B cell (primary cell): ENCODE measurements around the gene RETREG2. TPM values are rescaled to one million over a fixed set of nuclear protein-coding genes. Genes with fewer than 3 reads are reported as not detected.

ENCODE experiments used
- ATAC-seq: fragments of 200-7000 bp; cut with Tn5 transposase; one replicate; pipeline ENCODE4 v1.10.0; 2021; ENCODE audit warnings: low read depth, mild to moderate bottlenecking, moderate number of reproducible peaks, moderate library complexity
- CTCF ChIA-PET: fragments of 350-600 bp; sonication (Branson Sonifier 250); formaldehyde crosslinking; loops from one replicate; lab custom pipeline; 2021; ENCODE audit warnings: antibody characterized with exemption, inconsistent platforms; lab: Charles Lee
- POLR2A ChIA-PET: fragments of 350-600 bp; sonication (Branson Sonifier 250); formaldehyde crosslinking; loops from one replicate; lab custom pipeline; 2021; ENCODE audit warnings: antibody characterized with exemption; lab: Charles Lee
- DNase-seq: peaks from one replicate; pipeline ENCODE4 v3.0.0; 2013
- H2AFZ ChIP-seq: 2 replicates; pipeline ENCODE4 v1.6.1; 2012; ENCODE audit warnings: mild to moderate bottlenecking, low read depth, low read length; ENCODE audit not compliant: insufficient read depth, poor library complexity, severe bottlenecking
- H3K27ac ChIP-seq, 2 donors: 1 replicate in 1 of 2; 2 replicates in 1 of 2; pipeline ENCODE4 v1.5.1; 2012 to 2013; ENCODE audit warnings: low read length in 2 of 2, mild to moderate bottlenecking in 2 of 2, moderate library complexity in 1 of 2
- H3K27me3 ChIP-seq, 4 experiments: fragments of 200-600 bp in 1 of 4; sonication (generic) in 1 of 4; replicated peaks in 1 of 4; 1 replicate in 2 of 4; 2 replicates in 2 of 4; pipeline versions ENCODE4 v1.6.1 to v1.7.0; 2013 to 2016; ENCODE audit warnings: low read length in 3 of 4, mild to moderate bottlenecking in 2 of 4, mixed read lengths in 1 of 4, moderate library complexity in 1 of 4; ENCODE audit not compliant: insufficient read depth in 4 of 4, control insufficient read depth in 3 of 4; ENCODE audit errors: control extremely low read depth in 1 of 4
- H3K36me3 ChIP-seq, 2 experiments: replicated peaks in 1 of 2; 1 replicate in 1 of 2; 2 replicates in 1 of 2; pipeline versions ENCODE4 v1.6.1 to v1.7.1; 2013; ENCODE audit warnings: low read length in 1 of 2; ENCODE audit not compliant: insufficient read depth in 2 of 2, control insufficient read depth in 1 of 2; ENCODE audit errors: control extremely low read depth in 1 of 2, extremely low read depth in 1 of 2
- H3K4me1 ChIP-seq, 2 donors: fragments of 200-600 bp in 1 of 2; sonication (generic) in 1 of 2; 1 replicate in 1 of 2; 2 replicates in 1 of 2; pipeline versions ENCODE4 v1.5.1 to v1.6.1; 2013 to 2017; ENCODE audit warnings: low read length in 2 of 2; ENCODE audit not compliant: control insufficient read depth in 2 of 2, insufficient read depth in 2 of 2
- H3K4me2 ChIP-seq: replicated peaks from 2 replicates; pipeline ENCODE3; 2012; ENCODE audit warnings: mild to moderate bottlenecking, low read depth, low read length; ENCODE audit not compliant: poor library complexity, severe bottlenecking
- H3K4me3 ChIP-seq, 5 experiments: fragments of 200-600 bp in 1 of 5; sonication (generic) in 1 of 5; 1 replicate in 3 of 5; 2 replicates in 2 of 5; pipeline versions ENCODE4 v1.5.1 to v1.7.0; 2011 to 2016; ENCODE audit warnings: low read length in 4 of 5, mild to moderate bottlenecking in 4 of 5, low read depth in 2 of 5, control low read depth in 1 of 5, moderate library complexity in 1 of 5; ENCODE audit not compliant: insufficient read depth in 1 of 5; ENCODE audit errors: control extremely low read depth in 1 of 5, extremely low read depth in 1 of 5
- H3K79me2 ChIP-seq: fragments of 200-600 bp; sonication (generic); one replicate; pipeline ENCODE4 v1.6.0; 2016; ENCODE audit warnings: low read length; ENCODE audit not compliant: control insufficient read depth, insufficient read depth
- H3K9ac ChIP-seq: fragments of 200-600 bp; sonication (generic); 2 replicates; pipeline ENCODE4 v1.6.1; 2017; ENCODE audit warnings: mild to moderate bottlenecking, low read length, moderate library complexity
- H3K9me3 ChIP-seq, 3 donors: one replicate each; pipeline versions ENCODE4 v1.6.1 to v1.7.1; 2013; ENCODE audit warnings: low read length in 2 of 3; ENCODE audit not compliant: control insufficient read depth in 2 of 3, insufficient read depth in 1 of 3; ENCODE audit errors: control extremely low read depth in 1 of 3
- H4K20me1 ChIP-seq: 2 replicates; pipeline ENCODE4 v1.6.0; 2012; ENCODE audit warnings: mild to moderate bottlenecking, low read length; ENCODE audit not compliant: insufficient read depth, control insufficient read depth, poor library complexity, severe bottlenecking
- H3K27ac Mint-ChIP-seq: one replicate; pipeline ENCODE4 v1.8.0; 2021; ENCODE audit warnings: mixed read lengths
- H3K27me3 Mint-ChIP-seq: one replicate; pipeline ENCODE4 v1.8.0; 2021; ENCODE audit warnings: mixed read lengths
- H3K4me1 Mint-ChIP-seq: one replicate; pipeline ENCODE4 v1.8.0; 2021; ENCODE audit warnings: mixed read lengths
- H3K4me3 Mint-ChIP-seq: one replicate; pipeline ENCODE4 v1.8.0; 2021; ENCODE audit warnings: mixed read lengths
- H3K9me3 Mint-ChIP-seq: one replicate; pipeline ENCODE4 v1.8.0; 2022; ENCODE audit warnings: mixed read lengths; ENCODE audit not compliant: insufficient read depth
- CTCF ChIP-seq: fragments of 200-600 bp; IDR thresholded peaks from one replicate; pipeline ENCODE4 v1.8.0; 2022; ENCODE audit warnings: antibody characterized with exemption, mild to moderate bottlenecking
- EZH2 ChIP-seq: IDR thresholded peaks from 2 replicates; pipeline ENCODE4 v1.6.1; 2012; ENCODE audit warnings: borderline replicate concordance, low read depth, mild to moderate bottlenecking, moderate library complexity, low read length; ENCODE audit not compliant: insufficient read depth, poor library complexity, severe bottlenecking
- WGBS: methylation state at CpG from one replicate; pipeline ENCODE4 v1.1.5; 2013; ENCODE audit warnings: missing lambda C conversion rate; ENCODE audit not compliant: insufficient coverage; 5-methylcytosine and 5-hydroxymethylcytosine counted together
- intact Hi-C: fragments of 100-400 bp; cut with micrococcal nuclease; formaldehyde crosslinking; loops from one replicate; pipeline ENCODE4 v1.10.0; 2022
- polyA plus RNA-seq: library from polyadenylated mRNA; depleted of rRNA; stranded (reverse); fragments of >200 nt; gene quantifications from 2 replicates; pipeline ENCODE4 v1.2.3, GENCODE V29; 2012
- total RNA-seq, 2 donors: library from RNA; stranded (reverse); fragments of 120-200 nt in 1 of 2; gene quantifications; 1 replicate in 1 of 2; 2 replicates in 1 of 2; pipeline versions ENCODE4 v1.2.3 to v1.2.4, GENCODE V29; 2013 to 2022

The RETREG2 gene
- total and polyA plus RNA-seq, 2 donors (not counting 1 experiment from before 2014, with no cell fraction given) = 46.7 to 102 TPM

GRCh38 chr2:219223831-219224610, 45.9 kb downstream of the RETREG2 start:
- intact Hi-C loops = no loop called here
- H3K9me3 ChIP-seq = no peaks in the 10 kb centered on the region
- no peak overlapping the region for H3K27ac Mint-ChIP-seq
- H3K27me3 ChIP-seq = no peaks in the 10 kb centered on the region
- no peaks in the 10 kb centered on the region for H3K9me3 Mint-ChIP-seq
- H3K4me3 Mint-ChIP-seq = no peak overlapping the region
- no peak overlapping the region for H3K27ac ChIP-seq
- ChIA-PET POLR2A (no interaction called here), CTCF (interaction anchor here (0.7 to 1.9 kb wide), 2 partner anchors 70 to 71 kb away, joined by 3 to 6 read pairs; no protein-coding TSS in a partner anchor)
- peaks cover 26% of the 10 kb centered on the region for H3K4me1 Mint-ChIP-seq
- WGBS = 97% methylated on average over 27 of the region's 31 CpGs
- peaks cover 84% of the 10 kb centered on the region for H4K20me1 ChIP-seq
- H3K79me2 ChIP-seq = peaks cover 32% of the 10 kb centered on the region
- H3K4me3 ChIP-seq = no peak overlapping the region
- H3K36me3 ChIP-seq = peaks cover 11 to 63% of the 10 kb centered on the region in 2 experiments
- DNase-seq = no peak
- H3K4me2 ChIP-seq = no peak overlapping the region
- H3K4me1 ChIP-seq = peaks cover 17 to 22% of the 10 kb centered on the region in 2 donors
- TF ChIP-seq EZH2 (no peak), CTCF (no peak)
- ATAC-seq = no peak
- no peaks in the 10 kb centered on the region for H3K27me3 Mint-ChIP-seq
- H3K9ac ChIP-seq = no peak overlapping the region
- no peak overlapping the region for H2AFZ ChIP-seq

- H3K4me1 Mint-ChIP-seq = peaks cover 28% of the 10 kb centered on the region
- Histone ChIP-seq H3K27ac (no peak overlapping the region), H3K4me1 (peaks cover 13 to 17% of the 10 kb centered on the region in 2 donors), H4K20me1 (peaks cover 76% of the 10 kb centered on the region), H3K9me3 (no peaks in the 10 kb centered on the region), H3K9ac (no peak overlapping the region), H3K4me3 (no peak overlapping the region), H3K27me3 (no peaks in the 10 kb centered on the region), H3K4me2 (no peak overlapping the region), H3K36me3 (peaks cover 11 to 56% of the 10 kb centered on the region in 2 experiments), H3K79me2 (peaks cover 40% of the 10 kb centered on the region), H2AFZ (no peak overlapping the region)
- ATAC-seq (no peak), DNase-seq (no peak)
- no peak overlapping the region for H3K4me3 Mint-ChIP-seq
- POLR2A ChIA-PET = no interaction called here
- WGBS = 62% methylated on average over 3 of the region's 3 CpGs
- intact Hi-C loops = loop anchor here (5.0 kb wide), 1 partner anchor 372 kb away; the partner anchor contains the start of gene STK11IP
- no peak overlapping the region for H3K27ac Mint-ChIP-seq
- TF ChIP-seq EZH2 = no peak
- no peak for TF ChIP-seq CTCF
- H3K9me3 Mint-ChIP-seq = no peaks in the 10 kb centered on the region
- CTCF ChIA-PET = interaction anchor here (1.8 to 1.9 kb wide), 2 partner anchors 54 to 70 kb away, joined by 6 to 7 read pairs; no protein-coding TSS in a partner anchor
- H3K27me3 Mint-ChIP-seq = no peaks in the 10 kb centered on the region
Measured at GRCh38 chr2:219225350-219225749, 47.3 kb downstream of the RETREG2 start.
